NCI-H2196 (cell line): ENCODE results near the gene TTLL4.

Experiments used
- DNase-seq: peaks from one replicate; lab custom pipeline; 2025; ENCODE audit not compliant: unreplicated experiment; lab: John Stamatoyannopoulos, UW

The TTLL4 gene

GRCh38 chr2:218782528-218782844 is 71.9 kb downstream of the TTLL4 start:
- no peak for DNase-seq

GRCh38 chr2:218783688-218784087 is 73.1 kb downstream of the TTLL4 start:
- no peak for DNase-seq

GRCh38 chr2:218785103-218785502 is 74.5 kb downstream of the TTLL4 start:
- DNase-seq, result no peak

- no peak for DNase-seq
Measured at GRCh38 chr2:218786133-218786532, 75.5 kb downstream of the TTLL4 start.

GRCh38 chr2:218788529-218789255 is 78.1 kb downstream of the TTLL4 start:
- no peak for DNase-seq

GRCh38 chr2:218792433-218792832 is 81.8 kb downstream of the TTLL4 start:
- no peak for DNase-seq

- no peak for DNase-seq
Measured at GRCh38 chr2:218796691-218797090, 86.1 kb downstream of the TTLL4 start.

GRCh38 chr2:218798767-218799504 is 88.3 kb downstream of the TTLL4 start:
- DNase-seq, result no peak

- no peak for DNase-seq
Measured at GRCh38 chr2:218799990-218800389, 89.4 kb downstream of the TTLL4 start.

GRCh38 chr2:218802386-218802994 is 91.9 kb downstream of the TTLL4 start:
- DNase-seq, result no peak

GRCh38 chr2:218804817-218805216 is 94.2 kb downstream of the TTLL4 start:
- no peak for DNase-seq
